GM06990 (cell line): ENCODE results near the gene DOCK2.
A peak's percentile ranks its signal among the peaks of the same experiment; 100 is the strongest.

Source experiments
- DNase-seq: peaks from one replicate; pipeline ENCODE4 v3.0.0-alpha.2; 2011; ENCODE audit not compliant: insufficient read length; ENCODE audit errors: extremely low read depth
- H3K27me3 ChIP-seq: replicated peaks from 2 replicates; pipeline ENCODE4 v1.6.0; 2011; ENCODE audit warnings: low read length; ENCODE audit not compliant: control insufficient read depth, insufficient read depth
- H3K36me3 ChIP-seq: 2 replicates; pipeline ENCODE4 v1.5.1; 2011; ENCODE audit warnings: low read length; ENCODE audit not compliant: control insufficient read depth, insufficient read depth
- H3K4me3 ChIP-seq: replicated peaks from 2 replicates; pipeline ENCODE4 v1.5.1; 2011; ENCODE audit warnings: low read depth, mild to moderate bottlenecking, control low read depth, low read length
- TF ChIP-seq, protein P1 (sequence below): IDR thresholded peaks from 2 replicates; pipeline ENCODE4 v1.5.1; 2011; ENCODE audit warnings: low read length, control low read depth, mild to moderate bottlenecking, inconsistent platforms; ENCODE audit not compliant: insufficient read depth, poor library complexity, severe bottlenecking

The DOCK2 gene

DNA sequence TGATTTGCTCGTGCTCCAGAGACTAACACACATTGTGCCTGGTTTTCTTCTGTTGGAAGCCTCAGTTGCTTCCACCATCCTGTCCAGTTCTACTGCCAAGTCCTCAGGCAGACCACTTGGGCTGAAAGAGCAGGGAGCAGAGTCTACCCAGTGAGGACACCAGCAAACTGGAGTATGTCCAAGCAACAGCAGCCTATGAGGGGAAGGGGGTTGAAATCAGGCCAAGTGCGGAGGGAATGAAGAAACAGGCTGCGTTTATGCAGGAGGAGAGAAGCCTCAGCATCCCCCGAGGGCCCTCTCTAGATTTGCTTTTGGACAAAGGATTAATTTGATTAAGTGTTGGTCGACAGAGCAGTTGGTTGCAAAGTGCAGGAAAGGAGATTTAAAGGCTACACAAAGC is 14.5 kb downstream of the DOCK2 start:
- H3K36me3 ChIP-seq: peaks cover 6% of the 10 kb centered on the region
- DNase-seq: peak; percentile 25
- TF ChIP-seq, protein P1, sequence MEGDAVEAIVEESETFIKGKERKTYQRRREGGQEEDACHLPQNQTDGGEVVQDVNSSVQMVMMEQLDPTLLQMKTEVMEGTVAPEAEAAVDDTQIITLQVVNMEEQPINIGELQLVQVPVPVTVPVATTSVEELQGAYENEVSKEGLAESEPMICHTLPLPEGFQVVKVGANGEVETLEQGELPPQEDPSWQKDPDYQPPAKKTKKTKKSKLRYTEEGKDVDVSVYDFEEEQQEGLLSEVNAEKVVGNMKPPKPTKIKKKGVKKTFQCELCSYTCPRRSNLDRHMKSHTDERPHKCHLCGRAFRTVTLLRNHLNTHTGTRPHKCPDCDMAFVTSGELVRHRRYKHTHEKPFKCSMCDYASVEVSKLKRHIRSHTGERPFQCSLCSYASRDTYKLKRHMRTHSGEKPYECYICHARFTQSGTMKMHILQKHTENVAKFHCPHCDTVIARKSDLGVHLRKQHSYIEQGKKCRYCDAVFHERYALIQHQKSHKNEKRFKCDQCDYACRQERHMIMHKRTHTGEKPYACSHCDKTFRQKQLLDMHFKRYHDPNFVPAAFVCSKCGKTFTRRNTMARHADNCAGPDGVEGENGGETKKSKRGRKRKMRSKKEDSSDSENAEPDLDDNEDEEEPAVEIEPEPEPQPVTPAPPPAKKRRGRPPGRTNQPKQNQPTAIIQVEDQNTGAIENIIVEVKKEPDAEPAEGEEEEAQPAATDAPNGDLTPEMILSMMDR: no peak
- no peaks in the 10 kb centered on the region for H3K27me3 ChIP-seq
- H3K4me3 ChIP-seq: peak overlapping the region; percentile 42

- Histone ChIP-seq H3K36me3 (peaks cover 6% of the 10 kb centered on the region), H3K27me3 (no peaks in the 10 kb centered on the region), H3K4me3 (no peak overlapping the region)
- TF ChIP-seq, protein P1: no peak
- no peak for DNase-seq
Observed at GRCh38 chr5:169652057-169652456, 15.0 kb downstream of the DOCK2 start.

DNA sequence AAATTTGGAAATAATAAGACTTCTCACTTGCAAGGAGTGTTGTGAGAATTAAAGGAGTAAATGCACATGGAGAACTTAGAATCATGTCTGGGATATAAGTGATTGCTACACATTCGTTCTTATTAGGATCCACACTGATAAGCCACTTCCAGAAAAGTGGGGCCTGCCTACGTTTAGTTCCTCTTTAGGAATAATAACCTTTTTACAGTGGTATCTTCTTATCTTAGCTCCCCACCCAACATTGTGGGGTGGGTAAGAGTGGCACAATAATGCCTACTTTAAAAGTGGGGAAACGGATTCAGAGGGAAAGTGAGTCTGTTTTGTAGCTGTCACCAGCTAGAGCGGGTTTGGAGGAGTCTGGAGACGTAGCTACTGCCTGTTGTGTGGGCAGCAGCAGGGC is 16.0 kb downstream of the DOCK2 start:
- no peak for DNase-seq
- Histone ChIP-seq H3K27me3 (no peaks in the 10 kb centered on the region), H3K36me3 (peaks cover 6% of the 10 kb centered on the region), H3K4me3 (no peak overlapping the region)
- TF ChIP-seq, protein P1: no peak

DNA sequence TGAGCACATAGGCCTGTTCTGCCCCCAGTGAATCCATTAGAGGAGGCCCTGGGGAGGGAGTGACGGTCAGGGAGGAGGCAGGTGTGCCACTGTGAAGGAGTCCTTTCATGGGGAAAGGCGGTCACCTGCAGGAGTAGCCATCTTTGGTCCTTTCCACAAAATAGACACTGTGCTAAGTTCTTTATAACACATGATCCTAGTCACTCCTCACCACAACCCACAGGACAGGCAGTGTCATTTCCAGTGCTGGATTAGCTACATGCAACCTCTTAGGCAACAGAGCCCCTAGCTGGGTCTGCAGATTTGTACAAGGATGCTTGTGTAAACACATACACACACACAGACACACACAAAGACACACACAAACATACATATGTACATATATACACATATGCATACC is 18.3 kb downstream of the DOCK2 start:
- no peak for DNase-seq
- H3K36me3 ChIP-seq: peaks cover 6% of the 10 kb centered on the region; the same call in 1 of the 2 replicates
- H3K4me3 ChIP-seq: no peak overlapping the region
- no peaks in the 10 kb centered on the region for H3K27me3 ChIP-seq
- TF ChIP-seq, protein P1: no peak

GRCh38 chr5:169656125-169656901 is 19.2 kb downstream of the DOCK2 start:
- Histone ChIP-seq H3K4me3 (no peak overlapping the region; the same call in 1 of the 2 replicates), H3K36me3 (peaks cover 5% of the 10 kb centered on the region; the same call in 1 of the 2 replicates), H3K27me3 (no peaks in the 10 kb centered on the region)
- peak; percentile 65 for DNase-seq
- TF ChIP-seq, protein P1: no peak
